ENCODE measurements around the gene DDX20.

DNA sequence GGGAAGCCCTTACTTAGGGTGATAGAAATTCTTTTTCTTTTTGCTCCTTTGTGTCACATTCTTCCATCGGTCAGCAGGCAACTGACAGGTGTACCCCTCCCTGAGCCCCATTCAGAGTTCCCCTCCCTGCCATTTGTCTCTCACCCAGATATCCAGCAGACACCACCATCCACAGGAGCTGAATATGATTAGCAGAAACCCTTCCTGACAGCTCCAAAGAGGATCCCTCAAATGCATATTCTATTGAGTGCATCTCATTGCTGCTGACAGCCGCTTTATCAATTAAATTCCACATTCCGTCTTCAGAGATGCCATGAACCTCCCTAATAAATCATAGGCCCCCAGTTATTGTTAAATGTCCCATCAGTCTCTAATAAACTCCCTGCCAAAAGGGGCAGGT lies 6.1 kb upstream of the DDX20 start:
- TF ChIP-seq, protein P1, sequence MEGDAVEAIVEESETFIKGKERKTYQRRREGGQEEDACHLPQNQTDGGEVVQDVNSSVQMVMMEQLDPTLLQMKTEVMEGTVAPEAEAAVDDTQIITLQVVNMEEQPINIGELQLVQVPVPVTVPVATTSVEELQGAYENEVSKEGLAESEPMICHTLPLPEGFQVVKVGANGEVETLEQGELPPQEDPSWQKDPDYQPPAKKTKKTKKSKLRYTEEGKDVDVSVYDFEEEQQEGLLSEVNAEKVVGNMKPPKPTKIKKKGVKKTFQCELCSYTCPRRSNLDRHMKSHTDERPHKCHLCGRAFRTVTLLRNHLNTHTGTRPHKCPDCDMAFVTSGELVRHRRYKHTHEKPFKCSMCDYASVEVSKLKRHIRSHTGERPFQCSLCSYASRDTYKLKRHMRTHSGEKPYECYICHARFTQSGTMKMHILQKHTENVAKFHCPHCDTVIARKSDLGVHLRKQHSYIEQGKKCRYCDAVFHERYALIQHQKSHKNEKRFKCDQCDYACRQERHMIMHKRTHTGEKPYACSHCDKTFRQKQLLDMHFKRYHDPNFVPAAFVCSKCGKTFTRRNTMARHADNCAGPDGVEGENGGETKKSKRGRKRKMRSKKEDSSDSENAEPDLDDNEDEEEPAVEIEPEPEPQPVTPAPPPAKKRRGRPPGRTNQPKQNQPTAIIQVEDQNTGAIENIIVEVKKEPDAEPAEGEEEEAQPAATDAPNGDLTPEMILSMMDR (IDR thresholded peaks at IDR 0.05) = no peak
- TF ChIP-seq POLR2A (IDR thresholded peaks at IDR 0.05; ENCODE audit: low read depth) = no peak
